ENCODE results near the gene CPNE5. TPM values are rescaled to one million over a fixed set of nuclear protein-coding genes. Genes with fewer than 3 reads are reported as not detected.
"Not testable (repeated sequence)": the region's sequence is repeated elsewhere in the genome, so short reads cannot be mapped to it uniquely, and the experiment has no call there.

The CPNE5 gene
- polyA plus RNA-seq, 3 donors, result 0.47 to 0.85 (median 0.82) TPM

GRCh38 chr6:36814249-36814648 lies 25.0 kb downstream of the CPNE5 start:
- H3K9ac ChIP-seq (ENCODE audit: insufficient read depth, low read length, poor library complexity, severe bottlenecking), result no peak overlapping the region
- no peaks in the 10 kb centered on the region for H4K20me1 ChIP-seq (ENCODE audit: insufficient read depth, low read length)
- no peak overlapping the region for H3K4me3 ChIP-seq (replicated peaks in 1 of 3; ENCODE audit: low read depth in 2 of 3, low read length in 3 of 3)
- WGBS (ENCODE audit: insufficient coverage), result 92% methylated on average over 4 of the region's 7 CpGs
- no peaks in the 10 kb centered on the region for H3K9me3 ChIP-seq (replicated peaks in 1 of 2; ENCODE audit: control insufficient read depth in 1 of 2, insufficient read depth in 1 of 2, low read length in 2 of 2)
- no peaks in the 10 kb centered on the region for H3K79me2 ChIP-seq (ENCODE audit: insufficient read depth, low read length)
- no peak overlapping the region for H3K27ac ChIP-seq (ENCODE audit: low read depth in 1 of 2, low read length in 2 of 2)
- Mint-ChIP-seq H3K4me3 (no peak overlapping the region), H3K9me3 (no peaks in the 10 kb centered on the region), H3K4me1 (no peaks in the 10 kb centered on the region), H3K27ac (no peak overlapping the region), H3K36me3 (no peaks in the 10 kb centered on the region), H3K27me3 (ENCODE audit: low read depth in 3 of 3) (peaks cover 4 to 7% (median 4%) of the 10 kb centered on the region in 3 donors)
- no peak overlapping the region for H2AFZ ChIP-seq (ENCODE audit: insufficient read depth, low read depth, low read length, poor library complexity, severe bottlenecking)
- no peaks in the 10 kb centered on the region for H3K36me3 ChIP-seq (replicated peaks in 1 of 2; ENCODE audit: control insufficient read depth in 1 of 2, insufficient read depth in 2 of 2, low read length in 2 of 2)
- no peak for TF ChIP-seq CTCF (IDR thresholded peaks at IDR 0.05)
- H3K4me1 ChIP-seq (ENCODE audit: control insufficient read depth in 1 of 2, insufficient read depth in 2 of 2, low read length in 2 of 2), result no peaks in the 10 kb centered on the region
- H3K27me3 ChIP-seq (ENCODE audit: control insufficient read depth in 2 of 2, insufficient read depth in 2 of 2, low read length in 2 of 2), result no peaks in the 10 kb centered on the region
- H3K4me2 ChIP-seq (replicated peaks; ENCODE audit: extremely low read depth, low read length, poor library complexity, severe bottlenecking), result no peak overlapping the region
- intact Hi-C loops (cut with micrococcal nuclease), result no loop called here
- DNase-seq, result no peak

- H3K4me1 ChIP-seq (ENCODE audit: control insufficient read depth in 1 of 2, insufficient read depth in 2 of 2, low read length in 2 of 2), result no peaks in the 10 kb centered on the region
- no peak overlapping the region for H2AFZ ChIP-seq (ENCODE audit: insufficient read depth, low read depth, low read length, poor library complexity, severe bottlenecking)
- H3K79me2 ChIP-seq (ENCODE audit: insufficient read depth, low read length), result no peaks in the 10 kb centered on the region
- H3K9me3 ChIP-seq (replicated peaks in 1 of 2; ENCODE audit: control insufficient read depth in 1 of 2, insufficient read depth in 1 of 2, low read length in 2 of 2), result no peaks in the 10 kb centered on the region
- no peak overlapping the region for H3K27ac Mint-ChIP-seq
- no peaks in the 10 kb centered on the region for H4K20me1 ChIP-seq (ENCODE audit: insufficient read depth, low read length)
- H3K27ac ChIP-seq (ENCODE audit: low read depth in 1 of 2, low read length in 2 of 2), result no peak overlapping the region
- H3K9ac ChIP-seq (ENCODE audit: insufficient read depth, low read length, poor library complexity, severe bottlenecking), result no peak overlapping the region
- no peaks in the 10 kb centered on the region for H3K36me3 Mint-ChIP-seq
- no peaks in the 10 kb centered on the region for H3K9me3 Mint-ChIP-seq
- H3K27me3 Mint-ChIP-seq (ENCODE audit: low read depth in 3 of 3), result peaks cover 4 to 7% (median 4%) of the 10 kb centered on the region in 3 donors
- no peaks in the 10 kb centered on the region for H3K27me3 ChIP-seq (ENCODE audit: control insufficient read depth in 2 of 2, insufficient read depth in 2 of 2, low read length in 2 of 2)
- H3K4me3 ChIP-seq (replicated peaks in 1 of 3; ENCODE audit: low read depth in 2 of 3, low read length in 3 of 3), result no peak overlapping the region
- H3K4me2 ChIP-seq (replicated peaks; ENCODE audit: extremely low read depth, low read length, poor library complexity, severe bottlenecking), result no peak overlapping the region
- intact Hi-C loops (cut with micrococcal nuclease), result no loop called here
- no peaks in the 10 kb centered on the region for H3K4me1 Mint-ChIP-seq
- H3K4me3 Mint-ChIP-seq, result no peak overlapping the region
- H3K36me3 ChIP-seq (replicated peaks in 1 of 2; ENCODE audit: control insufficient read depth in 1 of 2, insufficient read depth in 2 of 2, low read length in 2 of 2), result no peaks in the 10 kb centered on the region
- no peak for TF ChIP-seq CTCF (IDR thresholded peaks at IDR 0.05)
- no peak for DNase-seq
- 88% methylated on average over 1 of the region's 3 CpGs for WGBS (ENCODE audit: insufficient coverage)
Observed at GRCh38 chr6:36813526-36813925, 25.7 kb downstream of the CPNE5 start.

GRCh38 chr6:36813047-36813446 lies 26.2 kb downstream of the CPNE5 start:
- DNase-seq; H3K4me1 Mint-ChIP-seq; H3K4me3 ChIP-seq (replicated peaks in 1 of 3; ENCODE audit: low read depth in 2 of 3, low read length in 3 of 3); H3K4me2 ChIP-seq (replicated peaks; ENCODE audit: extremely low read depth, low read length, poor library complexity, severe bottlenecking); H4K20me1 ChIP-seq (ENCODE audit: insufficient read depth, low read length); H3K79me2 ChIP-seq (ENCODE audit: insufficient read depth, low read length); H3K36me3 ChIP-seq (replicated peaks in 1 of 2; ENCODE audit: control insufficient read depth in 1 of 2, insufficient read depth in 2 of 2, low read length in 2 of 2); H3K27ac ChIP-seq (ENCODE audit: low read depth in 1 of 2, low read length in 2 of 2); H3K9ac ChIP-seq (ENCODE audit: insufficient read depth, low read length, poor library complexity, severe bottlenecking); H3K27ac Mint-ChIP-seq; H3K27me3 ChIP-seq (ENCODE audit: control insufficient read depth in 2 of 2, insufficient read depth in 2 of 2, low read length in 2 of 2); H3K9me3 Mint-ChIP-seq; H3K36me3 Mint-ChIP-seq; intact Hi-C loops (cut with micrococcal nuclease); H3K9me3 ChIP-seq (replicated peaks in 1 of 2; ENCODE audit: control insufficient read depth in 1 of 2, insufficient read depth in 1 of 2, low read length in 2 of 2); H3K27me3 Mint-ChIP-seq (ENCODE audit: low read depth in 3 of 3); H2AFZ ChIP-seq (ENCODE audit: insufficient read depth, low read depth, low read length, poor library complexity, severe bottlenecking); H3K4me3 Mint-ChIP-seq; H3K4me1 ChIP-seq (ENCODE audit: control insufficient read depth in 1 of 2, insufficient read depth in 2 of 2, low read length in 2 of 2): not testable (repeated sequence)
- WGBS (ENCODE audit: insufficient coverage), result 100% methylated on average over 1 of the region's 3 CpGs

All from CD14-positive monocyte (primary cell).